Raji (cell line): ENCODE results near the gene C1orf105.

ENCODE experiments used
- POLR2A ChIP-seq: IDR thresholded peaks from 2 replicates; pipeline ENCODE4 v1.6.1; 2011; ENCODE audit warnings: low read depth, low read length, control low read depth; ENCODE audit not compliant: insufficient read depth

Gene C1orf105

DNA sequence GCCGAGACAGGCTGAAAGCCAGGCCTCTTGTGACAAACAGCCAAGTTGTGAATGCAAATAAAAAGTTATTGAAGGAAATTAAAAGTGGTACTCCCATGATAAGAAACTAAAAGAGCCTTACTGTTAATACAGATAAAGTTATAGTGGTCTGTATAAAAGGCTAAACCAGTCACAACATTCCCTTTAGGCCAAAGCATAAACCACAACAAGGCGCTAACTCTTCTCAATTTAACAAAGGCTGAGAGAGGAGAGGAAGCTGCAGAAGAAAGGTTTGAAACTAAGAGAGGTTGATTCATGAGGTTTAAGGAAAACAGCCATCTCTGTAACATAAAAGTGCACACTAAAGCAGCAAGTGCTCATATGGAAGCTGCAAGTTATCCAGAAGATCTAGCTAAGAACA is 10.7 kb downstream of the C1orf105 start:
- TF ChIP-seq POLR2A: no peak

DNA sequence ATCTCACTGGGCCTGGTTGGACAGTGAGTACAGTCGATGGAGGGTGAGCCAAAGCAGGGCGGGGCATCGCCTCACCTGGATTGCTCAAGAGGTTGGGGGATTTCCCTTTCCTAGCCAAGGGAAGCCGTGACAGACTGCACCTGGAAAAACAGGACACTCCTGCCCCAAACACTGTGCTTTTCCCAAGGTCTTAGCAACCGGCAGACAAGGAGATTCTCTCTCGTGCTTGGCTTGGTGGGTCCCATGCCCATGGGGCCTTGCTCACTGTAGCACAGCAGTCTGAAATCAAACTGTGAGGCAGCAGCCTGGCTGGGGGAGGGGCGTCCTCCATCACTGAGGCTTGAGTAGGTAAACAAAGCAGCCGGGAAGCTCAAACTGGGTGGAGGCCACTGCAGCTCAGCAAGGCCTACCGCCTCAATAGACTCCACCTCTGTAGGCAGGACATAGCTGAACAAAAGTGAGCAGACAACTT is 11.3 kb downstream of the C1orf105 start:
- no peak for TF ChIP-seq POLR2A

DNA sequence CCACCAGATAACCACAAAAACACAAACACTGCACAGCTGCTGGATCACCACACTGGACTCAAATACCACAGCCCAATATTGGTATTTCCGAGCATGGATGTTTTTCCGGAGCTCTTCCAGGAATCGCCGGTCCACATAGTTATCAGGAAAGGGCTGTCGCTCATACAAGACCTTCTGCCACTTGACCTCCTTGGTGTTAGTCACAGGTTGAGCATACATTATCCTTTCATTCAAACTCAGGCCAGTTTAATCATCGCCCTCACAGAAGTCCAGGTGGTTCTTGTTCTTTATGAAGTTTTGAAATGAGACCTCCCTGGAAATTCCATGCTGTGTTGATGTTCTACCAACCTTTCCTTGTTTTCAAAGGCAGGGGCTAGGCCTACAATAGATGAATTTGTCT is 21.9 kb downstream of the C1orf105 start:
- no peak for TF ChIP-seq POLR2A

DNA sequence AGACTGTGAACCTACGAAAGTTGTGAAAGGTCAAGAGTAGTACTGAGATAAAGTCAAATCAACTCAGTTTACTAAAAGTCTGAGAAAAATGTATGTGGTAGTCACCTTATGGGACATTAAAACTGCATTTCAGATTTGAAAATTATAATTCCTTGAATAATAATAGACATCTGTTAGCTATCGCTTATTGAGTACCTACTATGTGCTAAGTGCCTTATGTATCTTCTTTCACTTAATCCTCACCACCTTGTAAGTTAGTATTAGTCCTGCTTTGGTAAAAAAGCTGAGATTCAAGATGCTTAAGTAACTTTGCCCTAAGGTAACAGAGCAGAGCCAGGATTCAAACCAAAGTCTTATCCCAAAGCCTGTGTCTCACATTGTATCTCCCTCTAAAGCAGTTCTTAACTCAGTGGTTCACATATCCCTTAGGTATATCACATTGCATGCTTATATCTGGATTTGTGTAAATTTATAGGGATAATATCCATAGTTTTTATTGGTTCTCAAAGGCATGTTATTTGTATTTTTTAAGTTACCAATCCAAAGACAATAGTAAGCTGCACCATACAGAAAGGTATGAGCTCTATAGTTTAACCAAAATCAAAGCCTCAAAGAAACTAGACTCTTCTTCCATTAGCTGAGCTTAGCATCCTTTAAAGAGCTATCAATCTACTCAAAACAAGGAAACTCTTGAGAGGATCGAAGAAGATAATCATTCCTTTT is 22.5 kb downstream of the C1orf105 start:
- TF ChIP-seq POLR2A: no peak

DNA sequence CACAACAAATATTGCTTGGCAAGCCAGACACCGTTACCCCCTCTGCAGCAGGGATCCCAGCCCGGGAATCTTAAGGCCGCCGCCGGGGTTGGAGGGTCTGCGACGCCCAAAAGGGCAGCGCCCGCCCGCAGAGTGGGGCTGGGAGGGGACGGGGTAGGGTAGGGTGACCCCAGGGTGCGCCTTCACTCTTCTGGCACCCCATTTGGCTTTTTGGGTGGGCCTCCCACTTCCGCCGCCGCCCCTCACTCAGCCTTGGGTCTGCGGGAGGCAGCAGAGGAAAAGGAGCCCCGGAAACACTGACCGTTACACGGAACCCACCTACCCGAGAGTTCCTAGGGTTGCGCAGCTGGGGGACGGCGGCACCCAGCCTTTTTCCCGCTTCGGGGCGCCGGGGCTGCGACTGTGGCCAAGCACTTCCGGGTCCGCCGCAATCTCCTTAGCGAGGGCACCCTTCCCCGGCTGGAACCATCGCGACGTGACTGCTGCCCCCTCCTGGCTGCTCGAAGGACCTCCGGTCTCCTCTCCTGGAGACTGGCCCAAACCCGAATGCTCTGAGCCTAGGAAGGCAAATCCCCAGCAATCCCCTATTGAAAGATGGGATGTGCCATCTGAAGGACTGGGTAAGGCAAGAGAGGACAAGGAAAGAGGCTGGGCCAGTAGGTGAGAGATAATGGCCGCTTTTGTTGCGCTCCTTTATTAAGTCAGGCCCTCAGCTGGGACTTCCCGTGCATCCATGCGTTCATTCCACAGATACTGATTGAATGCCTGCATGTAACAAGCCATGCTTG is 23.4 kb downstream of the C1orf105 start, which contains the start of gene PIGC:
TSS of gene PIGC (minus strand) at position 404 of the 788 bp plus-strand sequence. CDS start 1,447 bp downstream, outside the sequence.
- TF ChIP-seq POLR2A: peak; percentile 71

DNA sequence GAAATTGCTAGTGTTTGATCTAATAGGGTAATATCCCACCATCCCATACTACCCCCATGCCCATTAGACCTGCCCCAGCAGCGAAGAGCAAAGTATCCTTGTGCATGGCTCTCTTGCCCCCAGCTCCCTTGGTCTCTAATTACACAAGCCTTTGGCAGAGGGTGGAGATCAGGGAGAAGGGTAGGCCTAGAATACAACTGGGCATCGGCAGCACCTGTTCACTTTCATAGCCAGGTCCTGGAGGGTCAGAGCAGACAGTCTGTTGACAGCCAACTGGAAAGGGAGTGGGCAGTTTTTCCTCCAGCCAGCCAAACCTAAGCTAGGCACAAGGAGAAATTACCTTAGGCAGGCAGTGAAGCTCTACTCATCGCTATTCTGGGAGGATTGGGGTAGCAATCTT is 26.1 kb downstream of the C1orf105 start:
- TF ChIP-seq POLR2A: no peak

DNA sequence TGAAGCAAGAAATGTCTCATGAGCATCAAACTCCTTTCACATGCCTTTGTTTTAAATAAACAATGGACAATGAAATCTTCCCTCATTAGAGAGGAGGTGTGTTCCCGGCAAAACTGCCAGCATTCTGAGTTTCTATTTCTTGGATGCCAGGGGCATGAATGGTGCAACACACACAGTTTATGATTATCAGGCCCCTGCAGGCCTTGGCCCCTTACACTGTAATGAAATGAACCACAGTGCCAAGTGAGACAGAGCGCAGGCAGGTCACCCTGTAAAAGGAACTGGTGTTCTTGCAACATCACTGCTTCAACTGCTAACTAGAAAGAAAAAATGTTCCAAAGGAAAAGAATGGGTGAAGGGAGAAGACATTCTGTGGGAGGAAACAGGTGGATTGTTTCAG is 27.2 kb downstream of the C1orf105 start:
- TF ChIP-seq POLR2A: no peak

DNA sequence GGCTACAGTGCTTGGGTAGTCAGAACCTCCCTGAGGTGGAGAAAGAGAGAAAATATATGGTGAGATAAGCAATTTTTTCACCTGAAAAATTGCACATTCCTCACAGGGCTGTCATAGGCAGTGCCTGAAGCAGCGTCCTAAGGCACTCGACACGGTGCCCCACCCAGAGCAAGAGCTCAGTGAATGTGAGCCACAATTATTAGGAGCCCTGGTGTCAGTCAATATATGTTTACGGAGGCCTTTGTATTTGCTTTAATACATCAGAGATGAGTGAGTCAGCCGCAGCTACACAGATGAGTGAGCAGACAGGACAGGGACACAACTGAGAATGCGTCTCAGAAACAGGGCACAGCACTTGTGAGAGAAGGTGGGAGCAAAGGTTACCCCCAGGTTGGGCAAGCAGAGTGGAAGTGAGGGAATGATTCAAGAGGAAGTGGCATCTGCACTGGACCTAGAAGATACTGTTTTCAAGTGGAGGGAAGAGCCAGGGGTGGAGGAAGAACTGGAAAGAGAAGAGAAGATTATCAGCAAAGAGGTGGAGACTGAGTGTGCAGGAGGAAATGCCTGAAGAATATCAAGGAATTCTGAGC is 28.6 kb downstream of the C1orf105 start:
- TF ChIP-seq POLR2A: no peak

DNA sequence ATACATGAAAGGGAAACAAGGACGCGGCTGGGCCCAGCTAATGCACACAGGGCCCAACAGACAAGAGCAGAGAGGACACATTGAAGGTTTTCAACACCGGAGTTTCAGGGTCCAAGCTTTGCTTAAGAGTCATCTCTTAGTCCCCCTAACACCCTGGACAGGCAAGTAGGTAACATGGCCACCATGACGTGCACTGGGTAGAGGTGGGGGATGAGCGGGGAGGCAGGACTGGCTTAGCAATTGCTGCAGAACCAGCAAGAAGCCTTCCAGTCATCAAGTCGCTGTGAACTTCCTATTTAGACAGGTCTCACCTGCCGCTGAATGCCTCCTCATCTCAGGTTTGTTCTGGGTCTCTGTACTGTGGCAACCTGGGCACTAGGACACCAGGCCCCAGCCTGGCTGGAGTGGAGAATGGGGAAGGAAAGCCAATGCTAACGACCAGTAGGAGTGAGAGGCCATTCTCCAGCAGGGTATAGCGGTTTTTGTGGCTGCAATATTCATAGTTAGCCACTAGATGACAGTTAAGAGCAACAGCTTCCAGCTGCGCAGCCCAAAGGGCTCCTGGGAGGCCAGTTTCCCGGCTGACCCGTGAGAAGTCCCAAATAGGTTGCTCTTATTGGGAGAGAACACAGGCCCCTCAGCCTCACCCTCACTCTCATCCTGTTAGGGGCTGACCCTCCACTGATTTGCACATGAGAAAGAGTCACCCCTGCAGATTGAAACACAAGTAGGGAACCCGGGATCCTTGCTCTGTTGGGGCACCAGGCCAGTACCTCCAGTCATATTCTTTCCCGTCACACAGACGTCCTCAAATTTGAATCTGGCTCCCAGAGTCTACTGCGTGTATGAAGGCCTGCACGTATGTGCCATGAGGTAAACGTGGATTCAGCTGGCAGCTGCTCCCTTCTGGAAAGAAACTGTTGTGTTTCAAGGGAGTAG is 29.4 kb downstream of the C1orf105 start:
- no peak for TF ChIP-seq POLR2A

DNA sequence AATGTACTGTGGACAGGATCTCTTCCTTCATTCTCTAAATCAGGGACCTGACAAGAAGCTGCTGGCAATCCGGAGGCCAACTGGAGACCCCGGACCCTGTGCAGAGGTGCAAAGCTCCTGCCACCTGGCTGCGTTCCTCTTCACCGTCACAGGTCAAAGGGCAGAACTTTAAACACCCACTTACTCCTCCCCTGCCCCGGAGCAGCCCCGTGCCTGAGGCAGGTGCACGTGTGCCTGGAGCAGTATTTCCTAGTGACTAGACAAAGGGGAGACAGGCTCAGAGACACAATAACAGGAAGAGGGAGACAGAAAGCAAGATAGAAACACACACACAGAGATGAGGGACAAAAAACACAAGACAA is 30.0 kb downstream of the C1orf105 start:
- no peak for TF ChIP-seq POLR2A

DNA sequence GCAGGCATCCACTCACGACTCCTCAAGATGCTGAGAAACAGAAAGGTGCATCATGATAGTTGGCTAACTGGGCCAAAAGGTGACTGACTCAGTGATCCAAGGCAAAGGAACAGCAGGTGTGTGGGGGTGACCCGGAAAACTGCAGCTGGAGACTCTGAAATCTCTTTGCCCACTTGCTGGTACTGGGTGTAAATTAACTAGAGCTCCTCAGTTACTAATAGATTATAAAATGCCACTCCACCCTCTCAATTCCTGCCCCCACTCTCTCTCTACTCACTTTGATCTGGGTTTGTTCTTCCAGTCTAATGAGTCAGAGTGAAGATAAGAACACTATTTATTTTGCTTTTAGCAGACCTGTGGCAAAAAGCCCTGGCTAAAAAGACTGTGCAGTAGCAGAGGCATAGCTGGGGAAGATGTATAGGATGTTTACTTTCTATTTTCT is 30.5 kb downstream of the C1orf105 start:
- TF ChIP-seq POLR2A: no peak

DNA sequence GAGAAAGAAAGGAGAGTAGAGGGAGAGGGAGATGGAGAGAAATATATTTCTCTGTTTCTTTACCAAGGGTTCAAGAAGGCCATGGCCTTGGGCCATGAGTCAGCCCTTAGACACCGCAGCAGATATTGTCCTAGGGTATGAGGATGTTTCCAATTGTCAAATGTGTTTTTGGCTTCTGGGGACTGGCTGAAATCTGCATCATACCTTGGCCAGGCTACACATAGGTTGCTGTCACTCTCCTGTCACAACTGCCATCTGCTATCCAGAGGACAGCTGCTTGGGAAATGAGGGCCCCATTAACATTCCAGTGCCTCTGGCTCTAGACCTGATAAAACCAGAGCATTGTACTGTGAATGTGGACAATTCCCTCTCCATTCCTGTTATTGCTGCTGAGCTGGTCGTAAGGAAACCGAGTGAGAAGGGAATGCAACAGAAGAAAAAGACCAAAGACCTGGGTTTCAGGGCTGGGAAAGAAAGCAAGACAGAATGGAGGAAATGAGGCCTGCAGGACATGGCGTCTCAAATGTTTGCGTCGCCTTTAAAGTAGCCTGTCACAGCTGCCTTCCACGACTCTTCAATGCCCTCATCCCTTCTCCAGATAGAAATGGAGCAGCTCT is 32.2 kb downstream of the C1orf105 start:
- no peak for TF ChIP-seq POLR2A

DNA sequence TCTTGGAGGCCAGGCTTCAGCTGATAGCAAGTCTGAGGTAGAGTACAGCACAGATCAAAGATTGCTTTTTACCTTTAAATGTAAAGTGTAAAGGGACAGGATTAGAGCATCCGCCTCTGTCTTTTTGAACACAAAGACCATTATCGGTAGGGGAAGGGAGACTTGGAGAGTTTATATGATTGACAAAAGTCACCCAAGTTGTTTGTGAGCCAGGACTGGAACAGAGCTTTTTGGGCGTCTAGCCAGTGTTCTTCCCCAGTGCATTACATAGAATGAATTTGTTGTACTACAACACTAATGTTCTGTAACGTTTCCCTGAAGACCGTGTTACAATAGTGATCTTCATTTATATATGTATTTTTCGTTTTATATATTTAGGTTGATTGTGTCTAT is 32.7 kb downstream of the C1orf105 start:
- TF ChIP-seq POLR2A: no peak

DNA sequence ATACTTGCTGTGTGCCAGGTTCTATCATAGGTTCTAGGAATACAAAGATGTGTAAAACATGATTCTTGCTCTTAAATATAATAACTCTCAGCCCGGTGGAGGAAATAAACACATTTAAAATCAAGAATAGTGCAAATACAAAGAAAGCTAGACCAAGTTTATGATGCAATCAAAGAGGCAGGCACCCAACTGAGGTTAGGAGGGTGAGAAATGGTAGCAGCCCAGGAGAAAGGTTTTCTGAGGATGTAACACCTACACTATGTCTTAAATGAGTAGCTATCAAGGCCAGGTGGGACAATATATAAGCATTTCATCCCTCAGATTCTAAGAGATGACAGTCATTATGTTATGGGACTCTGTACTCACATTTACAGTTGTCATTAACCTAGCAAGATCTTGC is 33.1 kb downstream of the C1orf105 start:
- no peak for TF ChIP-seq POLR2A

DNA sequence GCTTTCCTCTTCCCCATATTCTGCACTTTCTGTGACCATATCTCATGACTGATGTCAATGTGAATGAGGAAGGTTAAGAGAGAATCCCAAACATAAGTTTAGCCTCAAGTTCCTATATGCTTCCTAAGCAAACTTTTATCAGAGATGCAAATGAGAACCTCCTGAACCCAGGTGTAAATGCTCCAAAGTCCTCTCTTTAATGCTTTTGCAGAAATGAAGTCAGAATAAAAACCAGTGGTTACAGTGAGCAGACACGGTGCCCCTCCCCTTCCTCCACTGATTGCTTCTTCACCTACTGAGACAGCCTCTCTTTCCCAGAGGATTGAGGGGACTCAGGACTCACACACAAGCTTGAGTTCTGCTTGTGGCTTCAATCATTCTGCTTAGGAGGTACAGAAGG is 35.0 kb downstream of the C1orf105 start:
- no peak for TF ChIP-seq POLR2A

DNA sequence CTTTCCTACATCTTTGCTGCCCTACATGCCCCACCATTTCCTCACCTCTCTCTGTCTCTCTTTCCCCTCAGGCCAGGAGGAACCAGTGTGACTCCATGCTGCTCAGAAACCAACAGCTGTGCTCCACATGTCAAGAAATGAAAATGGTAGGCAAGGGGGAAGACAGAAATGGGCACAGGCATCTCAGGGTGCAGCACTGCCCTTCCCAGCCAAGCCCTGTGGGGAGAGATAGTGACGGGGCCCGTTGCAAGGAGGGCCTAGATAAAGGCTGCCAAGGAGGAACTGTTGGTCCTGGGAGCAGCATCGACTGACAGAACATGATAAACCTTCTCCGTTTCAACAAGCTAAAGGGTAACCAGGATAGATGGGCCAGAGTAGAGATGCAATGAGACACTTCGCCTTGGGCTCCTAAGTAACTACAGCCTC is 35.9 kb downstream of the C1orf105 start:
- no peak for TF ChIP-seq POLR2A
